Coronary artery (tissue), 2 donors: ENCODE results near the gene ZNF208.
A peak's percentile ranks its signal among the peaks of the same experiment; 100 is the strongest.

Experiments used
- DNase-seq: peaks from one replicate; pipeline ENCODE4 v3.0.0-alpha.2; 2017; ENCODE audit warnings: low spot score
- H3K27ac ChIP-seq, 2 donors: fragments of 200-600 bp; sonication (generic); one replicate each; pipeline ENCODE4 v1.5.1; 2016 to 2019
- H3K4me3 ChIP-seq: fragments of 200-600 bp; sonication (generic); 2 replicates; pipeline ENCODE4 v1.5.1; 2016; ENCODE audit warnings: mild to moderate bottlenecking, moderate library complexity
- TF ChIP-seq, protein P1 (sequence below): fragments of 200-600 bp; sonication (generic); IDR thresholded peaks from one replicate; pipeline ENCODE4 v1.5.1; 2019; ENCODE audit warnings: antibody characterized with exemption

Gene ZNF208

DNA sequence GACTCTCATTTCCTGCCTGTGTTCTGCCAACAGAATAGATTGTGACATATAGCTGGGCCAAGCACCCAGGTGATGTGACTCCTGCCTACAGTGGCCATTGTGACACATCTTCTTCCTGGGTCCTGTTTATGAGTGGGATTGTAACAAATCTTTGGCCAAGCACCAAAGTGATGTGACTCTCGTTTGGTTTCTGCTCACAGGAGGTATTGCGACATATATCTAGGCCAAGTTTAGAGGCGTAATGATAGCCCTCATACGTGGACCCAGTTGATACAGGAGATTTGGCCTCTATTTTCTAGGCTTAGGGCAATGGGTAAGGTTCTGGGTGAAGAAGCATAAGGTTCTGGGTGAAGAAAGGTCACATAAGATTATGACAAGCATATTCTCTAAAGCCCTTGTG lies 76.2 kb downstream of the ZNF208 start:
- no peak overlapping the region for H3K4me3 ChIP-seq
- DNase-seq = no peak
- TF ChIP-seq, protein P1, sequence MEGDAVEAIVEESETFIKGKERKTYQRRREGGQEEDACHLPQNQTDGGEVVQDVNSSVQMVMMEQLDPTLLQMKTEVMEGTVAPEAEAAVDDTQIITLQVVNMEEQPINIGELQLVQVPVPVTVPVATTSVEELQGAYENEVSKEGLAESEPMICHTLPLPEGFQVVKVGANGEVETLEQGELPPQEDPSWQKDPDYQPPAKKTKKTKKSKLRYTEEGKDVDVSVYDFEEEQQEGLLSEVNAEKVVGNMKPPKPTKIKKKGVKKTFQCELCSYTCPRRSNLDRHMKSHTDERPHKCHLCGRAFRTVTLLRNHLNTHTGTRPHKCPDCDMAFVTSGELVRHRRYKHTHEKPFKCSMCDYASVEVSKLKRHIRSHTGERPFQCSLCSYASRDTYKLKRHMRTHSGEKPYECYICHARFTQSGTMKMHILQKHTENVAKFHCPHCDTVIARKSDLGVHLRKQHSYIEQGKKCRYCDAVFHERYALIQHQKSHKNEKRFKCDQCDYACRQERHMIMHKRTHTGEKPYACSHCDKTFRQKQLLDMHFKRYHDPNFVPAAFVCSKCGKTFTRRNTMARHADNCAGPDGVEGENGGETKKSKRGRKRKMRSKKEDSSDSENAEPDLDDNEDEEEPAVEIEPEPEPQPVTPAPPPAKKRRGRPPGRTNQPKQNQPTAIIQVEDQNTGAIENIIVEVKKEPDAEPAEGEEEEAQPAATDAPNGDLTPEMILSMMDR = no peak

DNA sequence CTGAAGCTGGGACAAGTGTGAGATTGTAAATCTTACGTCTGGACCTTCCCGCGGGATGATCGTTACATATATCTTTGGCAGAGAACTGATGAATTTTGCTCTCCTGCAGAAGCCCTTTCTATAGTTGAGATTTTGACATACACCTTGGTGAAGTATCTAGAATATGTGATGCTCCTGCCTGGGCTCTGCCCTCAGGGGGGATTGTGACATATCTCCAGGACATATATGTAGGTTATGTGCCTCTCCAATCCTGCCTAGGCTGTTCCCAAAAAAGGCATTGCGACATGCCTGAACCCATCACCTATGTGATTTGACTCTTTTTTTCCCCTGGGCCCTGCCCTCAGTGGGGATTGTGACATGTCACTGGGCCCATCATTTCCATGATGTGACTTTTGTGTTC lies 76.6 kb downstream of the ZNF208 start:
- H3K27ac ChIP-seq = no peak overlapping the region
- no peak for DNase-seq
- no peak overlapping the region for H3K4me3 ChIP-seq
- TF ChIP-seq, protein P1 = no peak

More for the DNA sequence above, 76.2 kb downstream of the ZNF208 start:
- no peak overlapping the region for H3K27ac ChIP-seq

DNA sequence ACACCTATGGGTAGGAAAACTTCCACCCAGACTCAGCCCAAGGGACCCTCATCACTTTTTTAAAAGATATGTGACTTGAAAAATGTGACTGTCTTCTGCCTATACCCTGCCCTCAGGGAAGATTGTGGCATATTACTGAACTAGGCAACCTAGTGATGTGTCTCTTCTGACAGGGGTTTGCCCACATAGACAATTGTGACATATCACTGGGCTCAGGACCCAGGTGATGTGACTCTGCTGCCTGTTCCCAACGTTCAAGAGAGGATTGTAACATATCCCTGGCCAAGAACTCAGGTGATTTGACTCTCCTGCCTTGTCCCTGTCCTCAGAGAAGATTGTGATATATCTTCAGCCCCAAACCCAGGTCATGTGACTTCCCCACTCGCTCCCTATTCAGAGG lies 88.5 kb downstream of the ZNF208 start:
- H3K4me3 ChIP-seq = no peak overlapping the region
- DNase-seq = peak; percentile 1
- no peak overlapping the region for H3K27ac ChIP-seq
- TF ChIP-seq, protein P1 = no peak

DNA sequence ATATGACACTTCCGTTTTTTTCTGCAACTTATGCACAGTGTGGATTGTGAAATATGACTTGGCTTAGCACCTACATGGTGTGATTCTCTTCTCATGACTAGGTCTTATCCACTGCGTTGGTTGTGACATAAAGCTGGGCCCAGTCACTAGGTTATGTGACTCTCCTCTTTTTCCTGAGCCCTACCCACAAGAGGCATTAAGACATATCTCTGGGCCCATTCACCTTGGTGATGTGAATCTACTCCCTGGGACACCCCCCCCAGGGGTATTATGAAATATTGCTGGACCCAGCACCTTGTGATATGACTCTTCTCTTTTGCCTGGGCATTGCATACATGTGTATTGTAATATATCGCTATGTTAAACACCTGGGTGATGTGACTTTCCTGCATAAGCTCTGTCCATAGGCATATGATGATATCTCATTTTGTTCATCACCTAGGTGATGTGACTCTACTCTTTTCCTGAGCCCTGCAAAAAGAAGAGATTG lies 89.0 kb downstream of the ZNF208 start:
- H3K4me3 ChIP-seq = no peak overlapping the region
- DNase-seq = no peak
- TF ChIP-seq, protein P1 = no peak
- H3K27ac ChIP-seq = no peak overlapping the region

DNA sequence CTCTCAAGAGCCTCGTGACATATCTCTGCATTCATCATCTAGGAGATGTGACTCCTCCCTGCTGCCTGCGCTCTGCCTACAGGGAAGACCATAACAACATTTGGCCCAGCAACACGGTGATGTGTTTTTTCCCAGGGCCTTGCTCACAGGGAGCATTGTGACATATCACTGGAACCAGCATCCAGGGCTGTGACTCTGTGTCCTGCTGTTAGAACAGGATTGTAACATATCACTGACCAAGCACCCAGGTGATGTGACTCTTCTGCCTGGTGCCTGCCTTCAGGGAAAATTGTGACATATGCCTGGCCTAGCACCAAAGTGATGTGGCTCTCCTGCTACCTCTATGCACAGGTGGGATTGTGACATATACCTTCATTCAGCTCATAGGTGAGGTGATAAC lies 95.3 kb downstream of the ZNF208 start:
- DNase-seq = no peak
- TF ChIP-seq, protein P1 = no peak
- no peak overlapping the region for H3K4me3 ChIP-seq
- no peak overlapping the region for H3K27ac ChIP-seq

DNA sequence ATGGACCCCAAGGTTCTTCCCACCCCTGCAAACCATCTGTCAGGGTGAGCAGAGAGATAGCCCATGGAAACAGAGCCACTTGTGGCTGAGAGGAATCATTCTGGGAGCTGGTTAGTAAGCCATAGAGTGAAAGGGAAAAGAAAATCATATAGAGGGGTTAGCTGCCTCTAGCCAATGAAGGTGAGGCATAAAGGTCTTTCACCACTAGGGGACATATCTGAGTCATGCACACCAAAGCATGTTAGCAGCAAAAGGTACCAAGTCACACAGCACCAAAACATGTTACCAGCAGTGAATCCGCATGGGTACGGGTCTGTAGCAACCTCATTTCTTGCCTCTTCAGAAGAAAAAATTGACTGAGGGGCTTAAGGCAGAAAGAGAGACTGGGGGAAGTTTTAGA lies 98.1 kb downstream of the ZNF208 start:
- no peak for DNase-seq
- Histone ChIP-seq H3K4me3 (no peak overlapping the region), H3K27ac (no peak overlapping the region)
- TF ChIP-seq, protein P1 = no peak

DNA sequence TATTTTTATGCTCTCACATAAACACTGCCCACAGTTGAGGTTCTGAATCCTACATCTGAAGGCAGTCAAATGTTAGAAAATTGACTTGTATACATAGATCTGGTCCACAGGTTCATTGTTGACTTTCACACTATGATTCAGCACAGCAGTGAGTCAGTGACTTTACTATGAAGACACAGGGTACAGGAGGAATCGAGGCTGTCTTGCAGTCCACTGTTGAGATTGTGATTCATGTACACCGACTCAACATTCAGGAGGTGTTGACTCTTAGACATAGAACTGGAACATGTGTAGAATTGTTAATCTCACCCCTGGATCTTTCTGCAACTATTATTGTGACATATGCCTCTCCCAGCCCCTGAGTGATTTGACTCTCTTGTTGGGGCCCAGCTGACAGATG lies 100.4 kb downstream of the ZNF208 start:
- DNase-seq = no peak
- Histone ChIP-seq H3K4me3 (no peak overlapping the region), H3K27ac (no peak overlapping the region)
- TF ChIP-seq, protein P1 = no peak
